ENCODE results near the gene OR11A1.

DNA sequence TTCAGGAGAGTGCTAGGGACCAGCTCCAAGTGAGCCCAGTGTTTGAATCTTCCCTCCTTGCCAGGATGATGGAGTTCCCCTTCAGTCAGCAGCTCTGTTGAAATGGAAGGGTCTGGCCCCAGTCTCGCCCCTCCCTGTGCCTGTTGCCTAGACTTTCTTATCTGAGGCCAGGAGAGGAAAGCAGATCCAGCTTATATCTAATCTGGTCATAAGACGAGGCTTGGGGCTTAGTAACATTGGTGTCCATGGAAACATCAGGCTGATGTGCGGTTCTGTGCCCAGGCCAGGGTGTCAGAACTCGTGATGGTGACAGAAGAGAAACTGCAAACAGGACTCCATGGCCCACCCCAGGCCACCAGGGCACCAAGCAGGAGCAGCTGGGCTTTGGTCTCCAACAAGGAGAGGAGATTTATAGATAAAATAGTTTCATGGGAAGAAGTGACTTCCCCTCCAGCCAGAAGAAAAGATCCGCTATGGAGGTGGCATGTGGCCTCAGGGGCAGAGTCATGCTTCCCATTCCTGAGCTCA is 21.1 kb upstream of the OR11A1 start:
- TF ChIP-seq CTCF (IDR thresholded peaks at IDR 0.05) = no peak
- TF ChIP-seq EZH2 (IDR thresholded peaks at IDR 0.05; ENCODE audit: borderline replicate concordance, insufficient read depth, low read depth, low read length, poor library complexity, severe bottlenecking) = no peak
